ENCODE results near the gene EPHA3.

EPHA3 gene

DNA sequence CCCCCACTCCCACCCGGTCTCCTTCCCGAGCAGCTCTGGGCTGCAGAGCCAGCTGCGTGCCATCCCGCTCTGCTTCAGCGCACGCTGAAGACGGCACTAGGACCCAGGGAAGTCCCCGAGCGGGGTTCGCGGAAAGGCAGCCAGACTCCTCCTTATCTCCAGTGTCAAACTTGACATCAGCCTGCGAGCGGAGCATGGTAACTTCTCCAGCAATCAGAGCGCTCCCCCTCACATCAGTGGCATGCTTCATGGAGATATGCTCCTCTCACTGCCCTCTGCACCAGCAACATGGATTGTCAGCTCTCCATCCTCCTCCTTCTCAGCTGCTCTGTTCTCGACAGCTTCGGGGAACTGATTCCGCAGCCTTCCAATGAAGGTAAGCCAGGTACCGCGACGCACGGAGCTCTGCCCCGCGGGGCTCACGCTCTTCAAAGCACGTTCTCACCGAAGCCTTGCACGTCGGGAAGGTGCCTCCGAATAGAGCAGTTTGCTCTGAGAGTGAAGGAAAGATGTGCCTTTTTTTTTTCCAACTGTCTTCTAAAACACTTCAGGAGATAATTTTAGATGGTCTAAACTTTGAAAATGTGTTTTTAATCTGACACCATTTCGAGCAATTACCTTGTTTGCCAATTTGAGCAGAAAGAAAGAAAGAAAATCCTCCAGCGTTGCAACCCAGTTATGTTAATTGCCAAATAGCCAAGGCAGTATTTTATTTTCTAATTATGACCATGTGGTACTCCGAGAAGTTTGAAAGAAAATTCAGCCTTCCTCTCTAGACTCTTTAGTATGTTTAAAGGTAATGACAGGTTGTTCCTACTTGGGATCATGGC lies at the start of gene EPHA3:
EPHA3 (plus strand) TSS at position 161 of the 830 bp plus-strand sequence; CDS start at position 289, 128 bp downstream.
- peak; percentile 35 to 85 for DNase-seq

GRCh38 chr3:89058371-89058770 lies 49.0 kb upstream of the EPHA3 start:
- DNase-seq: no peak

DNA sequence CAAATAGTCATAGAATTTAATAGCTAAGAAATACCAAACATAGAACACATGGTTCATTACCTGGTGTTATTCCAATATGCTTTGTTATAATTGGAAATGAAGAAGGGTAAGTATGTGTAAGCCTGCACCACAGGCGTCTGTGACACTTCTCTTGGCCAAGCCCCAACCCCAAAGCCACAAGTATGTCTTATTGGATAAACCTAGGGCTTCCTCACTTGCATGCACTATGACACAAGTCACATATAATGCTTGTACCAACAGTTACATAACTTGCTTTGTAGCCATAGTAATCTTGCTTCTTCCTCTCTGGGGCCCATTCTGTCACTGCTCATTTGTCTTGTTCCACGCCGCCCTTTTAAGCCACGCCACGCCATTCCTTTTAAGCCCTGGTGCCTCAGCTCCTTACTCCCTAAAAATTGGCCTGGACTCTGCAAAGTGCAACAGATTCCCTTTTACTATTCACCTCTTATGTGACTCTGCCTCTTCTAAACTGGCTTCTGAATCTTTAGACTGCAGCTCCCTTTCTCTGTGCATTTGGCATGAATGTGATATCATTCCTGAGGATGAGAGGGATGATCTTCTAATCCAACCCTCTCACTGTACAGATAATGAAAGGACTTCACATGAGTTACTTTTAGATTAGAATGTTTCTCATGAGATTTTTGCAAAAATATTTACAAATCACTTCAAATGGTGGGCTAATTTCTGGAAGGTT lies 48.1 kb upstream of the EPHA3 start:
- DNase-seq: no peak

DNA sequence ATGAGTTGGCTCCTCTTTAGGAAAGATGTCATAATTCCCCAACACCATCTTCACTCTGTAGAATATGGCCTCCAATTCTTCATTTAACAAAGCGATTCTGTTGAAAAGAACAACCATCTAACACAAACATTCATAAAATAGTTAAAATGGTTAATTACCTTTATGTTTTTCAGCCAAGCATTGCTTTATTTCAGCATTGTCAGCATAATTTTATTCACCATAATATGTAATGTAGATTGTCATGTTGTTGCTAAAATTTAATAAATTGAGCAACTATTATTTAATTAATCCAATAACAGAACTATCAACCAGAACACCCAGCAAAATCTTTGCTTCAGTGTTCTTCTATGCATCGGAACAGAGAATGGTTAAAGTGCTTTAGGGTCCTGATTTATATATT lies 46.2 kb upstream of the EPHA3 start:
- no peak for DNase-seq

DNA sequence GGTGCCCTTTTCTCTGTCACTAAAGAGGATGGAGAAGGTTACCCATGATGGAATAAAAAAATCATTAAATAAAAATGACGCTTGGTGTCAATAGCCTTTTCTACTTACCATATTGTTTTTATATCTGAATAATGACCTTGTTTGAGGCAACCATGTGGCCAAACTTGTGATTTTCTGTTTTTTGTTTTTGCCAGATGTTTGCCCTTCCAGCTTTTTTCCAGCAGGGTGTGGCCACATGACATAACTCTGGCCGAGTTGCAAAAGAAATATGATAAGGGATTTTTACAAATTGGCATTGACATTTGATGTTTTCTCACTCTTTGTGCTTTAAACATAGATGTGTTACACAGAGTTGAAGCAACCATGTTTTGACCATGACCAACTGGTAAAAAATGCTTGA lies 39.7 kb upstream of the EPHA3 start:
- DNase-seq: no peak

DNA sequence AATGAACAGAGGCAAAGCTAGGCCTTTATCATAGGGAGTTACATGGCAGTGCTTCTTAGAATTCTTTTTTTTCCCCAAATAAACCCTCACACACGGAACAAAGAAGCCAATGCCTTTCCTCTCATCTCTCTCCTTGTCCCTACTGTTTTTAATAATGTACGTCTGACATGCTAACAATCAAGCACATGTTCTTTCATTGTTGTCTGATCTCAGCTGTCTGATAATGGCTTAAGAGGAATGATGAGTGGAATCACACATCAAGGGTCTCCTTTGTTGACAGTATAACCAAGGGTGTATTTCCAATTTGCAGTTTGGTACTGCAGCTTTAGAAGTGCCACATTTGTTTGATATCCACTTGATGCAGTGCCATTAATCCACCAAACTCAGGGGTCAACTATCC lies 34.8 kb upstream of the EPHA3 start:
- peak in 1 of 2 experiments; percentile 38 for DNase-seq

DNA sequence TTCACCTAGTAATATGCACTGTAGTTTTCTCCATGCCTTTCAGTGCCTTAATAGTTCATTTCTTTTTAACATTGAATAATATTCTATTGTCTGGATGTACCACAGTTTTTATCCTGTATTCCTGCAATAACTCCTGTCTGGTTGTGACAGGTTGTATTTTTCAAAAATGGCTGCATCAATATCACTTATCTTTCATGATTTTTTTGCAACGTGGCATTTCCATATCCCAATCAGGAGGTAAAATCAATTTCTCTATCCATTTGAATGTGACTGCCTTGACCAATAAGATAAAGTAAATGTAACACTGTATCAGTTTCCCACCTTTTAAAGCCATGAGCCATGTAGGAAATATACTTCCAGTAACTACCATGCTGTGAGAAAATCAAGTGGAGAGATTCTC lies 27.5 kb upstream of the EPHA3 start:
- no peak for DNase-seq

- no peak for DNase-seq
Measured at GRCh38 chr3:89087851-89088250, 19.6 kb upstream of the EPHA3 start.

DNA sequence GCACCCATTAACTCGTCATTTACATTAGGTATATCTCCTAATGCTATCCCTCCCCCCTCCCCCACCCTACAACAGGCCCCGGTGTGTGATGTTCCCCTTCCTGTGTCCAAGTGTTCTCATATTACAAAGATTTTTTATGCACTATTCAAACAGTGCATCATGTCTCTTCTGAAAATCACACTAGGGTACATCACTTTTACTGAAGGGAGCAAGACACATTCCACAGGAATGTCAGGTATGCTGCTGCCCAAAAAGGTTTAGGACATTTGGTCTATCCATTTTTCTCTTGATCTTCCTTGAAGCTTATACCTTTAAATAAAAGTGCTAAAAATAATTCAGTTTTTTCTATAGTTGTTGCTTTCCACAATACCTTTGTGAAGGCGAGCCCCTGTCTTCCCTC lies 9.2 kb upstream of the EPHA3 start:
- DNase-seq: no peak

DNA sequence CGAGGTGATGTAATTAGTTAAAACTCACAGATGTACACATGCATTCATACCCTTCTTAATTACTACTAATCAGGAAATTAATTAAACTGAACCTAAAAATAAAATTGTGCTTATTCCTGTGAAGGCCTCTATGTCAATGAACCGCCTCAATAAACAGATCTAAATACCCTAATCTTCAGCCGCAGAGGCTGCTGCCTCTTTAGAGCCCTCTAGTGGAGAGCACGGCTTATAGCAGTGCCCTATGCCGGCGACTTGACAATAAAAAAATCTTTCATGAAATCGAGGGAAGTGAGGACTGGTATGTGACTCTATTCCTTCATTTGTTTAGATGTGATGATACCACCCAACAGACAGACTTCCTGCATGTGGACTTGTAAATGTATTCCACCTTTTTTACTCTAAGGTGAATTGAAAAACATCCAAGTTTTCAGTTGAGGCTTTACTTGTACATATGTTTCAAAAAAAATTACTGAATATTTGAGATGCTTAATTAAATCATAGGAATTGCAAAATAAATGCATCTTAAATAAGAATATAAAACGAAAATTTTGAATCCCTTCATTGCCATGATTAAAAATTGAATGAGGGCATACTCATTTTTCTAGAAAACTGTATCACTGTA lies 8.3 kb upstream of the EPHA3 start:
- DNase-seq: peak; percentile 36 to 69

- no peak for DNase-seq
Measured at GRCh38 chr3:89101251-89101650, 6.2 kb upstream of the EPHA3 start.

GRCh38 chr3:89101921-89102320 lies 5.5 kb upstream of the EPHA3 start:
- no peak for DNase-seq

- no peak for DNase-seq
Measured at GRCh38 chr3:89104499-89104898, 2.9 kb upstream of the EPHA3 start.

DNA sequence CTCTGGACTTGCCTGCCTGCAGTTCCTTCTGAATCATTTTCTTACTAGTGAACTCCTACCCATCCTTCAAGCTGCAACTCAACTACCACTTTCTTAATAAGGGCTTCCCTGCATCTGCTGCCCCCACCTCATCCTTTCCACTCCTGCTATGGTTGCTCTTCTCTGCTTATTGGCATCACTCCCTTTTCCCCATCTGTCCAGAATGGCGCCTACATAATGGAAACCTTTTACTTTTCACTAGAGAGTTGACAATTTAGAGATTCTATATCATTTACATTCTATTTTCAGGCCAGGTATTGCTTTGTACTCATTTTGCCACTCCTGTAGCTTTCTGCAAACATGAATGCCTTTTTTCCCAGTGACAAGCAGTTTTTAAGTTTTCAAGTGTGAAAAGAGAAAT lies 1.9 kb upstream of the EPHA3 start:
- DNase-seq: no peak

DNA sequence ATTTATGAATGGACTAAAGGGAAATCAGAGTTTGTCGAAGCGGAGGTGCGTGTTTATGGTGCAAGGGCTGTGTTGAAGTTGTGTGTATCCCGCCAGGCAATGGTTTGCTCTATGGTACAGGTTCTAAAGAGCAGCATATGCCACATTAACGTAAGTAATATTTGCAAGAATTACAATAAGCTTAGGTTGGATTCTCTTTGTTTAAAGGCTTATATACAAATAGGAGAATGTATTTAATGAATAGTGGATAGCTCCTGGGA lies 800 bp downstream of the EPHA3 start:
- DNase-seq: peak in 1 of 2 experiments; percentile 15

DNA sequence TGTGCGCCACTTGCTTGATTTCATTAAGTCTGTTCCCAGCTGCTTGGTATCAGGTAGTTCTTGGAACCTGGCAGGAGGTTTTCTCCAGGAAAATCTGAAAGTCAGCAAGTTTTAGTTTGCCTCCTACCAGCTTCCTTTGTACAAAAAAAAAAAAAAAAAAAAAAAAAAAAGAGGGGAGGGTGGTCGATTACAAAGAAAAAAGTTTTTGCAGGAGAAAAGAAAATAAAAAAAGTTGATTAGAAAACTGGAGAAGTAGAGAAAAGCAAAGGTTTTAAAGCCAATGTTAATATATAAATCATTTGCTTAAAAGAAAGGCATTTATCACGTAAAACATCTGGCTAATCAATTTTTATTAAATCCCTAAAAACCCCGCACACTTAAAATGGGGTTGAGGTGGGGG lies 5.9 kb downstream of the EPHA3 start:
- DNase-seq: no peak

DNA sequence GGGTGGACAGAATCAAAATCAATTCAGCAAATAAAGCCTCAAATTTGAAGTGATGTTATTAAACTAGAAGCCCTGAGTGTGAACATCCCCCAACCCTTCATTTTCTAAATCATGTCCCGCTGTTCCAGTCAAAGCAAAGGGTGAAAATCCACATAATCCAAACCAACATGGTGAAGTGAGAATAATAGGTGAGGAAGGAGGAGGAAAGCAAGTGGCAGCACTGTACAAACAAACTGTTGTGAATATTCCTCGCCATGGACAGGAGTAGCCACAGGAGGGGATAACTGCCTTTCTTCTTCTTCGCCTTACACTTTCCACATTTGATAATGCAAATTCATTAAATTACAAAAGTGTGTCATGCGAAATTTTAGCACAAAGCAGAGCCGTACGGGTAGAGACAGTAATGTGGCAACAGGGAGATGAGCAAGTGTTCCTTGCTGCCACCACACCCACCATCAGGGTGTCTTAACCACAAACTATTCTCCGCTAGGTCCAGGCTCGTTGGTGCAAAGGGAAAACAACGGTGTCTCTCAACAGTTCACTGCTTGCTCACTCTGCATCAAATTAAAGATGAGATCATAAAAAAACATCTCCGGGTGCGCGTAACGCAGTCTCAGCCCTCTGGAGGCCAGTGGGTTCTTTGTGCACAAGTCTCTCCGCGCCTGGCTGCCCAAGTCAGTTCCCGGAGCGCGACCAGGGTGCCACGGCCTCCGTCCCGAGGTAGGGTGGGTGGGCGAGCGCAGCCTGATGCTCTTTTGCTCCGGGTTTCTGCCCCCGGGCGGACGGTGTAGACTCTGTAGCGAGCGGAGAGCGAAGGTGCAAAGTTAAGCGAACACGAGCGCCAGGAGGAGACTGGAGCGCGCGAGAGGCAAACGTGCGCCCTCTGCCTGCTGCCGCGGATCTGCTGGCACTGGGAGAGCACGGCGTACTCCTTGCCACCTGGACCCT lies 6.7 kb downstream of the EPHA3 start:
- peak; percentile 63 to 70 for DNase-seq

DNA sequence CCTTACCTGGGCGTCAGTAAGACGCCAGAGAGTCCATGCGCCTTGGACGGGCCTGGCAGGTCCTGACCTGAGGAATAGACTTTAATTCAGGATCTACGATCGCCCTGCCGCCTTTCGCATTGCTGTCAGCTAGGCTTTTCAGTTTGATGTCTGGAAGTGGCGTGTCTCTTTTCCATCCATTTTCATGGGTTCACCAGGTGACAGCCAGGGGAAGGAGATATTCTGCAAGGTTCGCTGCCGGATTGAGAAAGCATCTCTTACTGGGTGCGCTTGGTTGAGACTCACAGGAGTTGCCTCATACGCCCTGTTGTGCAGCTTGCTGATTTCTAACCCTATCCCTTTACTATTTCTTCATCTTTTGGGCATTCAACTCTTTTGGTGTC lies 7.4 kb downstream of the EPHA3 start:
- DNase-seq: no peak

DNA sequence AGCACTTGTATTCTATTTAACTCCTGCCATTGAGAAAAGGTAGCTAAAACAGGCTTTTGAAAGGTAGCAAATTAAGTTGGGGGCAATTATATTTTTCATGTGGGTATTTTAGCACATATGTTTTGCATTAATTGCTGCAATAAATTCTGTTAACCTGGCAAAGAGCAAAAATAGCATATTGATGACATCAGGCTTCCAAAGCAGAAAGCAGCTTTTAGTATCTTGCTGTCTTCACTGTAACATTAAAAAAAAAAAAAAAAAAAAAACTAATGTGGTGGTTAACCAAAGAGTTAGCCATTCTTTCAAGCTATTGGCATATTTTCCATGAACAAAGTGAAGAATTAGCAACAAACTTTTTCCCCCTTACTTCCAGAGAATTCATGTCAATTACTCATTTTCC lies 9.1 kb downstream of the EPHA3 start:
- no peak for DNase-seq

- no peak for DNase-seq
Measured at GRCh38 chr3:89138048-89138447, 30.6 kb downstream of the EPHA3 start.

- DNase-seq: no peak
Measured at GRCh38 chr3:89139870-89140269, 32.4 kb downstream of the EPHA3 start.

- DNase-seq: no peak
Measured at GRCh38 chr3:89144080-89144479, 36.7 kb downstream of the EPHA3 start.

GRCh38 chr3:89145995-89146394 lies 38.6 kb downstream of the EPHA3 start:
- no peak for DNase-seq
